H1 (cell line): ENCODE measurements around the gene PSAP. TPM values are rescaled to one million over a fixed set of nuclear protein-coding genes. Genes with fewer than 3 reads are reported as not detected.

Experiments
- CTCF ChIA-PET: fragments of 300-600 bp; sonication (Branson Sonifier 250); formaldehyde crosslinking; loops from one replicate; lab custom pipeline; 2021; ENCODE audit not compliant: partially characterized antibody; lab: Charles Lee
- POLR2A ChIA-PET: fragments of 300-600 bp; sonication (Branson Sonifier 250); formaldehyde crosslinking; loops from one replicate; lab custom pipeline; 2021; ENCODE audit warnings: inconsistent platforms; ENCODE audit not compliant: partially characterized antibody; lab: Charles Lee
- DNase-seq, 2 experiments: peaks; one replicate each; pipeline versions ENCODE4 v3.0.0 to v3.0.0-alpha.2; 2010 to 2022; ENCODE audit warnings: low spot score in 2 of 2, low read depth in 1 of 2, mixed read lengths in 1 of 2
- FAIRE-seq: peaks from 2 replicates; lab custom pipeline; 2011; peaks lifted over from hg19 to GRCh38; lab: Jason Lieb, UNC
- H2AFZ ChIP-seq: 2 replicates; pipeline ENCODE4 v1.8.1; 2012; ENCODE audit warnings: low read length, inconsistent platforms
- H2AK5ac ChIP-seq: 2 replicates; pipeline ENCODE4 v1.6.1; 2013; ENCODE audit warnings: low read depth, low read length
- H2BK120ac ChIP-seq: replicated peaks from 2 replicates; pipeline ENCODE3; 2013; ENCODE audit warnings: low read depth, low read length, inconsistent platforms
- H2BK12ac ChIP-seq: 2 replicates; pipeline ENCODE4 v1.6.1; 2013; ENCODE audit warnings: low read depth, low read length
- H2BK15ac ChIP-seq: 2 replicates; pipeline ENCODE4 v1.6.1; 2013; ENCODE audit warnings: low read length
- H2BK20ac ChIP-seq: 2 replicates; pipeline ENCODE4 v1.6.1; 2013; ENCODE audit warnings: low read length
- H2BK5ac ChIP-seq: 2 replicates; pipeline ENCODE4 v1.6.1; 2013; ENCODE audit warnings: low read depth, low read length
- H3K14ac ChIP-seq: 2 replicates; pipeline ENCODE4 v1.6.1; 2013; ENCODE audit warnings: inconsistent platforms; ENCODE audit not compliant: insufficient read length
- H3K18ac ChIP-seq: 2 replicates; pipeline ENCODE4 v1.6.1; 2013; ENCODE audit warnings: low read length; ENCODE audit errors: extremely low read depth
- H3K23ac ChIP-seq: 2 replicates; pipeline ENCODE4 v1.6.1; 2013; ENCODE audit warnings: inconsistent platforms; ENCODE audit not compliant: insufficient read length
- H3K23me2 ChIP-seq: 2 replicates; pipeline ENCODE4 v1.6.1; 2013; ENCODE audit warnings: low read depth, low read length
- H3K27ac ChIP-seq: 2 replicates; pipeline ENCODE4 v1.6.1; 2011; ENCODE audit warnings: low read depth, low read length, inconsistent platforms
- H3K27me3 ChIP-seq, 4 experiments: replicated peaks in 1 of 4; 1 replicate in 1 of 4; 2 replicates in 3 of 4; pipeline versions ENCODE4 v1.6.1 to v1.8.1; 2011 to 2013; ENCODE audit warnings: low read length in 3 of 4, mild to moderate bottlenecking in 3 of 4, inconsistent platforms in 2 of 4, mixed read lengths in 2 of 4, moderate library complexity in 1 of 4; ENCODE audit not compliant: control insufficient read depth in 3 of 4, insufficient read depth in 3 of 4; ENCODE audit errors: extremely low read depth in 1 of 4
- H3K36me3 ChIP-seq, 4 experiments: 2 replicates each; pipeline versions ENCODE4 v1.6.1 to v1.8.1; 2011 to 2013; ENCODE audit warnings: mild to moderate bottlenecking in 4 of 4, low read length in 3 of 4, moderate library complexity in 2 of 4, control low read depth in 1 of 4, inconsistent platforms in 1 of 4; ENCODE audit not compliant: insufficient read depth in 4 of 4, control insufficient read depth in 2 of 4
- H3K4ac ChIP-seq: replicated peaks from 2 replicates; pipeline ENCODE3; 2013; ENCODE audit warnings: low read length, low read depth, mixed read lengths, inconsistent platforms; ENCODE audit not compliant: insufficient read length
- H3K4me1 ChIP-seq, 4 experiments: replicated peaks in 1 of 4; 1 replicate in 1 of 4; 2 replicates in 3 of 4; pipeline versions ENCODE4 v1.6.1 to v1.8.1; 2011 to 2013; ENCODE audit warnings: low read length in 3 of 4, inconsistent platforms in 2 of 4, mixed read lengths in 1 of 4; ENCODE audit not compliant: insufficient read depth in 4 of 4, control insufficient read depth in 3 of 4
- H3K4me2 ChIP-seq, 2 experiments: 2 replicates each; pipeline versions ENCODE4 v1.6.1 to v1.8.1; 2011 to 2013; ENCODE audit warnings: low read depth in 2 of 2, low read length in 2 of 2, control low read depth in 1 of 2, inconsistent platforms in 1 of 2, mild to moderate bottlenecking in 1 of 2; ENCODE audit not compliant: insufficient read depth in 1 of 2
- H3K4me3 ChIP-seq, 4 experiments: fragments of 200-600, 300-600 bp in 1 of 4; sonication (generic), shearing (Covaris generic), sonication (Bioruptor Twin) in 1 of 4; 2 replicates each; pipeline versions ENCODE4 v1.5.1 to v1.8.1; 2011 to 2016; ENCODE audit warnings: low read length in 4 of 4, low read depth in 3 of 4, control low read depth in 2 of 4, inconsistent platforms in 2 of 4, mild to moderate bottlenecking in 2 of 4, mixed read lengths in 1 of 4, moderate library complexity in 1 of 4; ENCODE audit not compliant: insufficient read depth in 2 of 4; ENCODE audit errors: extremely low read depth in 1 of 4
- H3K56ac ChIP-seq: replicated peaks from 2 replicates; pipeline ENCODE3; 2013; ENCODE audit warnings: low read depth, mild to moderate bottlenecking, mixed read lengths, low read length, inconsistent platforms; ENCODE audit not compliant: insufficient read length
- H3K79me1 ChIP-seq: 2 replicates; pipeline ENCODE4 v1.6.1; 2013; ENCODE audit warnings: low read depth, low read length, control low read depth
- H3K79me2 ChIP-seq, 2 experiments: 2 replicates each; pipeline versions ENCODE4 v1.6.1 to v1.8.1; 2012 to 2013; ENCODE audit warnings: low read length in 2 of 2, mild to moderate bottlenecking in 2 of 2, inconsistent platforms in 1 of 2; ENCODE audit not compliant: insufficient read depth in 2 of 2, control insufficient read depth in 1 of 2
- H3K9ac ChIP-seq, 4 experiments: replicated peaks in 1 of 4; 1 replicate in 1 of 4; 2 replicates in 3 of 4; pipeline versions ENCODE4 v1.6.1 to v1.8.1; 2011 to 2013; ENCODE audit warnings: low read depth in 3 of 4, low read length in 3 of 4, control low read depth in 2 of 4, mild to moderate bottlenecking in 2 of 4, moderate library complexity in 2 of 4, inconsistent platforms in 1 of 4; ENCODE audit errors: extremely low read depth in 1 of 4
- H3K9me3 ChIP-seq, 2 experiments: 2 replicates each; pipeline versions ENCODE4 v1.6.1 to v1.8.1; 2012 to 2013; ENCODE audit warnings: mild to moderate bottlenecking in 2 of 2, moderate library complexity in 2 of 2, control low read depth in 1 of 2, inconsistent platforms in 1 of 2, low read depth in 1 of 2, low read length in 1 of 2, mixed read lengths in 1 of 2; ENCODE audit not compliant: insufficient read depth in 2 of 2
- H4K20me1 ChIP-seq, 2 experiments: replicated peaks in 1 of 2; 2 replicates each; pipeline versions ENCODE3 to v1.8.1; 2011 to 2013; ENCODE audit warnings: inconsistent platforms in 2 of 2, low read length in 2 of 2, mild to moderate bottlenecking in 1 of 2; ENCODE audit not compliant: insufficient read depth in 2 of 2, control insufficient read depth in 1 of 2
- H4K5ac ChIP-seq: 2 replicates; pipeline ENCODE4 v1.6.1; 2013; ENCODE audit warnings: low read length, low read depth, mixed read lengths, inconsistent platforms; ENCODE audit not compliant: insufficient read length
- H4K8ac ChIP-seq: 2 replicates; pipeline ENCODE4 v1.8.0; 2013; ENCODE audit warnings: mild to moderate bottlenecking, moderate library complexity, low read length, inconsistent platforms; ENCODE audit not compliant: insufficient read depth; ENCODE audit errors: extremely low read depth
- H4K91ac ChIP-seq: replicated peaks from 2 replicates; pipeline ENCODE3; 2013; ENCODE audit warnings: low read length, mixed read lengths, inconsistent platforms; ENCODE audit not compliant: insufficient read length
- ASH2L ChIP-seq: fragments of 200-600, 300-600 bp; sonication (generic); IDR thresholded peaks from one replicate; pipeline ENCODE4 v1.7.1; 2017; ENCODE audit warnings: low read length
- CEBPB ChIP-seq: IDR thresholded peaks from 2 replicates; pipeline ENCODE4 v1.6.1; 2012; ENCODE audit warnings: low read depth, low read length
- CHD1 ChIP-seq: IDR thresholded peaks from 2 replicates; pipeline ENCODE4 v1.6.1; 2012; ENCODE audit warnings: low read depth, low read length, improper control_type of control experiment
- CREB1 ChIP-seq: IDR thresholded peaks from 2 replicates; pipeline ENCODE4 v1.6.1; 2012; ENCODE audit warnings: inconsistent platforms
- EGR1 ChIP-seq: IDR thresholded peaks from 2 replicates; pipeline ENCODE4 v1.6.1; 2011; ENCODE audit warnings: low read depth, low read length, borderline replicate concordance
- FOSL1 ChIP-seq: IDR thresholded peaks from 2 replicates; pipeline ENCODE4 v1.6.1; 2011; ENCODE audit warnings: mild to moderate bottlenecking, low read depth, low read length, moderate library complexity; ENCODE audit not compliant: insufficient read depth
- JUN ChIP-seq: IDR thresholded peaks from 2 replicates; pipeline ENCODE4 v1.6.1; 2011; ENCODE audit warnings: low read depth, mild to moderate bottlenecking, improper control_type of control experiment, low read length
- RAD21 ChIP-seq, 2 experiments: IDR thresholded peaks in 1 of 2; conservative IDR thresholded peaks in 1 of 2; 2 replicates each; pipeline ENCODE4 v1.6.1; 2011; ENCODE audit warnings: low read depth in 2 of 2, low read length in 2 of 2, improper control_type of control experiment in 1 of 2, inconsistent platforms in 1 of 2, mild to moderate bottlenecking in 1 of 2, moderate library complexity in 1 of 2
- WGBS, 2 experiments: shearing (Covaris generic) in 1 of 2; methylation state at CpG; one replicate each; pipeline versions ENCODE4 v1.1.6 to v1.1.7; 2013 to 2015; ENCODE audit warnings: low lambda C conversion rate in 2 of 2, mixed read lengths in 2 of 2, inconsistent platforms in 1 of 2, low coverage in 1 of 2, missing lambda C conversion rate in 1 of 2; ENCODE audit not compliant: insufficient replicate concordance in 2 of 2, insufficient coverage in 1 of 2, insufficient read length in 1 of 2; ENCODE audit errors: extremely low coverage in 1 of 2, missing lambda C conversion rate in 1 of 2; 5-methylcytosine and 5-hydroxymethylcytosine counted together
- polyA plus RNA-seq, 7 experiments: library from polyadenylated mRNA; depleted of rRNA in 3 of 7; stranded (reverse) in 5 of 7; unstranded in 2 of 7; fragments of >200 nt in 5 of 7; fragments of 200-250 nt in 2 of 7; gene quantifications; 1 replicate in 5 of 7; 2 replicates in 1 of 7; 4 replicates in 1 of 7; pipeline versions ENCODE4 v1.2.1 to v1.2.3, GENCODE V29; 2011 to 2013; ENCODE audit warnings: missing spikeins in 2 of 7, mixed read lengths in 2 of 7
- total RNA-seq: library from RNA; stranded (reverse); fragmentation: NEBNext Ultra II Directional; extraction: Animal tissue kit (Norgen Biotek cat#: 25700); gene quantifications from 2 replicates; pipeline ENCODE4 v1.2.1, GENCODE V29; 2021

PSAP gene
- total and polyA plus RNA-seq, 2 of the 8 experiments (the other 6 are each of a cell fraction or from before 2014, with no cell fraction given), result 386 to 504 TPM

DNA sequence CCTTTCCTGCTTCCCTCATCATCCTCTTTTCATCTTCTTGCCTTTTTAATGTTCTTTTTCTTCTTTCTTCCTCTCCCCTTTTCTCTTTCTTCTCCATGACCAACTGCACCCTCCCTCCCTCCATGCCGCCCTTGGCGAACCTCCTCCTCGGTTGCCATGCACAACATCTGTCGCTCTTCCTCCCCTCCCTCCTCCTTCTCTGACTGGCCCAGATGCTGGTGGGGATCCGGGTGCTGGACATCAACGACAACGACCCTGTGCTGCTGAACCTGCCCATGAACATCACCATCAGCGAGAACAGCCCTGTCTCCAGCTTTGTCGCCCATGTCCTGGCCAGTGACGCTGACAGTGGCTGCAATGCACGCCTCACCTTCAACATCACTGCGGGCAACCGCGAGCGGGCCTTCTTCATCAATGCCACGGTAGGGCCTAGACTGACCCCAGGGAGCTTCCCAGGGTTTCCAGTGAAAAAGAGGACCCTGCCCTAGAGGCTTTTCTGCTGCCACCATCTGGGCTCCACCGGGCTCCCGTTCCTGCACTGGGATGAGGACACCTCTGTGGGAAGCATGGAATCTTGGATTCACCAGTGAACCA, 66.3 kb downstream of the PSAP start:
- FAIRE-seq (no peak), DNase-seq (no peak)
- Histone ChIP-seq H3K4me3 (no peak overlapping the region), H3K9me3 (no peaks in the 10 kb centered on the region), H4K20me1 (no peaks in the 10 kb centered on the region), H3K56ac (no peak overlapping the region), H3K4ac (no peak overlapping the region), H2BK12ac (no peak overlapping the region), H3K23ac (no peak overlapping the region), H3K27ac (no peak overlapping the region), H3K79me2 (no peaks in the 10 kb centered on the region), H4K91ac (no peak overlapping the region), H2BK20ac (no peak overlapping the region), H3K36me3 (no peaks in the 10 kb centered on the region), H3K4me2 (no peak overlapping the region), H3K23me2 (no peaks in the 10 kb centered on the region), H3K14ac (no peak overlapping the region), H3K79me1 (no peaks in the 10 kb centered on the region), H3K27me3 (no peaks in the 10 kb centered on the region), H3K4me1 (peaks cover 0 to 6% (median 2%) of the 10 kb centered on the region in 4 experiments; a peak in 4 of 7 replicates), H2BK15ac (no peak overlapping the region), H2AK5ac (no peak overlapping the region), H2BK5ac (no peak overlapping the region), H4K5ac (no peak overlapping the region), H3K9ac (no peak overlapping the region), H3K18ac (no peak overlapping the region), H2BK120ac (no peak overlapping the region), H2AFZ (no peak overlapping the region), H4K8ac (no peak overlapping the region)
- ChIA-PET POLR2A (interaction anchor here (0.6 kb wide), 1 partner anchor 288 kb away, joined by 3 read pairs; no protein-coding TSS in a partner anchor), CTCF (interaction anchor here (1.0 to 1.8 kb wide), 3 partner anchors 11 to 38 kb away, joined by 3 to 8 read pairs (median 3); partner anchors contain the start of gene VSIR)
- WGBS, 2 experiments, result 89% methylated on average over 18 of the region's 18 CpGs; no CpG with 5 or more reads in 1 of the 2 experiments
- no peak for TF ChIP-seq FOSL1
- TF ChIP-seq ASH2L, result no peak
- TF ChIP-seq RAD21 (IDR thresholded peaks at IDR 0.05 in 1 of 2, conservative IDR thresholded peaks at IDR 0.05 in 1 of 2; ENCODE audit: low read depth in 2 of 2, low read length in 2 of 2), result no peak
- no peak for TF ChIP-seq JUN
- no peak for TF ChIP-seq CREB1
- no peak for TF ChIP-seq CHD1
- TF ChIP-seq CEBPB, result no peak
- no peak for TF ChIP-seq EGR1
